Smooth muscle cell (in vitro differentiated cells): ENCODE results near the gene PPP2R2B. TPM values are rescaled to one million over a fixed set of nuclear protein-coding genes. Genes with fewer than 3 reads are reported as not detected.

Experiments
- DNase-seq: peaks from one replicate; lab custom pipeline; 2025; ENCODE audit not compliant: unreplicated experiment; lab: John Stamatoyannopoulos, UW
- H2AFZ ChIP-seq: fragments of 200-600 bp; sonication (generic); 2 replicates; pipeline ENCODE4 v1.6.0; 2016; ENCODE audit warnings: antibody characterized with exemption, low read depth, mild to moderate bottlenecking
- H3F3A ChIP-seq: fragments of 200-600 bp; sonication (generic); 2 replicates; pipeline ENCODE4 v1.6.0; 2017; ENCODE audit warnings: antibody characterized with exemption, low read depth
- H3K27ac ChIP-seq: fragments of 200-600 bp; sonication (generic); 2 replicates; pipeline ENCODE4 v1.5.1; 2016; ENCODE audit warnings: low read depth, mild to moderate bottlenecking
- H3K27me3 ChIP-seq: fragments of 200-600 bp; sonication (generic); 2 replicates; pipeline ENCODE4 v1.6.1; 2016; ENCODE audit warnings: low read depth, mild to moderate bottlenecking
- H3K36me3 ChIP-seq: fragments of 200-600 bp; sonication (generic); 2 replicates; pipeline ENCODE4 v1.5.1; 2016; ENCODE audit warnings: low read depth
- H3K4me1 ChIP-seq: fragments of 200-600 bp; sonication (generic); 2 replicates; pipeline ENCODE4 v1.5.1; 2016; ENCODE audit warnings: low read depth
- H3K4me2 ChIP-seq: fragments of 200-600 bp; sonication (generic); 2 replicates; pipeline ENCODE4 v1.6.0; 2016; ENCODE audit warnings: mild to moderate bottlenecking
- H3K4me3 ChIP-seq: fragments of 200-600 bp; sonication (generic); 2 replicates; pipeline ENCODE4 v1.5.1; 2016; ENCODE audit warnings: mild to moderate bottlenecking
- H3K79me2 ChIP-seq: fragments of 200-600 bp; sonication (generic); 2 replicates; pipeline ENCODE4 v1.6.0; 2016; ENCODE audit warnings: low read depth, mild to moderate bottlenecking
- H3K9ac ChIP-seq: fragments of 200-600 bp; sonication (generic); 2 replicates; pipeline ENCODE4 v1.6.0; 2016; ENCODE audit warnings: low read depth
- H3K9me3 ChIP-seq: fragments of 200-600 bp; sonication (generic); replicated peaks from 2 replicates; pipeline ENCODE4 v1.5.1; 2016; ENCODE audit warnings: low read depth
- H4K20me1 ChIP-seq: fragments of 200-600 bp; sonication (generic); 2 replicates; pipeline ENCODE4 v1.6.0; 2016; ENCODE audit warnings: low read depth
- WGBS: methylation state at CpG from one replicate; pipeline ENCODE4 v1.1.7; 2016; ENCODE audit warnings: low lambda C conversion rate; 5-methylcytosine and 5-hydroxymethylcytosine counted together
- polyA plus RNA-seq: library from polyadenylated mRNA; unstranded; fragments of >200 nt; fragmentation: Nextera tagmentation; extraction: Ambion mirVana; gene quantifications from 2 replicates; pipeline ENCODE4 v1.2.1, GENCODE V29; 2016
- total RNA-seq: library from RNA; depleted of rRNA; stranded (reverse); fragments of >200 nt; gene quantifications from 2 replicates; pipeline ENCODE4 v1.2.3, GENCODE V29; 2014
- TF ChIP-seq, protein P1 (sequence below): fragments of 200-600 bp; sonication (generic); IDR thresholded peaks from 2 replicates; pipeline ENCODE4 v1.5.1; 2017; ENCODE audit warnings: borderline replicate concordance, mild to moderate bottlenecking, antibody characterized with exemption; ENCODE audit not compliant: insufficient read depth, poor library complexity, severe bottlenecking

Gene PPP2R2B
- total and polyA plus RNA-seq, 2 experiments from 2014 or later: 0.89 to 2.2 TPM

DNA sequence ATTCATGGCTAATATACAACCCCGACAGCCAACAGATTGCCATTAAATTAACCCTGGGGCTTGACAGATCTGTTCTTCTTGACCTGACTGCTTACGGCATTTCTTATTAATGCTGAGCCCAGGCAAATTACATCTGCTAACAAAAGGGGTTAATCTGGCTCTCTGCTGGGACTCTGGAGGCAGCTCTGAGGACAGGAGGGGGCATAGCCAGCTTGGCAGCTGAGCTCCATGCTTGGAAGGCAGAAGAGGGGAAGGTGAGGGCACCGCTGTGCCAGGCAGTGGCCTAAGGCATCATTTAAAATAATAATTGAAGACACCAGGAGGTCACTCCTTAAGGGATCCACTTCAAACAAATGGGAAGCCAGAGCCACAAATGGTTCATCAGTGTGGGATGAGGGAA lies 236.6 kb downstream of the PPP2R2B start:
- H3K27me3 ChIP-seq: no peaks in the 10 kb centered on the region
- H4K20me1 ChIP-seq: no peaks in the 10 kb centered on the region
- H3F3A ChIP-seq: no peaks in the 10 kb centered on the region
- no peak overlapping the region for H3K9ac ChIP-seq
- peaks cover 8% of the 10 kb centered on the region for H3K4me1 ChIP-seq
- DNase-seq: no peak
- no peak overlapping the region for H2AFZ ChIP-seq
- TF ChIP-seq, protein P1, sequence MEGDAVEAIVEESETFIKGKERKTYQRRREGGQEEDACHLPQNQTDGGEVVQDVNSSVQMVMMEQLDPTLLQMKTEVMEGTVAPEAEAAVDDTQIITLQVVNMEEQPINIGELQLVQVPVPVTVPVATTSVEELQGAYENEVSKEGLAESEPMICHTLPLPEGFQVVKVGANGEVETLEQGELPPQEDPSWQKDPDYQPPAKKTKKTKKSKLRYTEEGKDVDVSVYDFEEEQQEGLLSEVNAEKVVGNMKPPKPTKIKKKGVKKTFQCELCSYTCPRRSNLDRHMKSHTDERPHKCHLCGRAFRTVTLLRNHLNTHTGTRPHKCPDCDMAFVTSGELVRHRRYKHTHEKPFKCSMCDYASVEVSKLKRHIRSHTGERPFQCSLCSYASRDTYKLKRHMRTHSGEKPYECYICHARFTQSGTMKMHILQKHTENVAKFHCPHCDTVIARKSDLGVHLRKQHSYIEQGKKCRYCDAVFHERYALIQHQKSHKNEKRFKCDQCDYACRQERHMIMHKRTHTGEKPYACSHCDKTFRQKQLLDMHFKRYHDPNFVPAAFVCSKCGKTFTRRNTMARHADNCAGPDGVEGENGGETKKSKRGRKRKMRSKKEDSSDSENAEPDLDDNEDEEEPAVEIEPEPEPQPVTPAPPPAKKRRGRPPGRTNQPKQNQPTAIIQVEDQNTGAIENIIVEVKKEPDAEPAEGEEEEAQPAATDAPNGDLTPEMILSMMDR: no peak
- no peaks in the 10 kb centered on the region for H3K9me3 ChIP-seq
- H3K27ac ChIP-seq: no peak overlapping the region
- WGBS: 82% methylated on average over 3 of the region's 3 CpGs
- no peaks in the 10 kb centered on the region for H3K79me2 ChIP-seq
- no peaks in the 10 kb centered on the region for H3K36me3 ChIP-seq
- H3K4me3 ChIP-seq: no peak overlapping the region
- H3K4me2 ChIP-seq: no peak overlapping the region

DNA sequence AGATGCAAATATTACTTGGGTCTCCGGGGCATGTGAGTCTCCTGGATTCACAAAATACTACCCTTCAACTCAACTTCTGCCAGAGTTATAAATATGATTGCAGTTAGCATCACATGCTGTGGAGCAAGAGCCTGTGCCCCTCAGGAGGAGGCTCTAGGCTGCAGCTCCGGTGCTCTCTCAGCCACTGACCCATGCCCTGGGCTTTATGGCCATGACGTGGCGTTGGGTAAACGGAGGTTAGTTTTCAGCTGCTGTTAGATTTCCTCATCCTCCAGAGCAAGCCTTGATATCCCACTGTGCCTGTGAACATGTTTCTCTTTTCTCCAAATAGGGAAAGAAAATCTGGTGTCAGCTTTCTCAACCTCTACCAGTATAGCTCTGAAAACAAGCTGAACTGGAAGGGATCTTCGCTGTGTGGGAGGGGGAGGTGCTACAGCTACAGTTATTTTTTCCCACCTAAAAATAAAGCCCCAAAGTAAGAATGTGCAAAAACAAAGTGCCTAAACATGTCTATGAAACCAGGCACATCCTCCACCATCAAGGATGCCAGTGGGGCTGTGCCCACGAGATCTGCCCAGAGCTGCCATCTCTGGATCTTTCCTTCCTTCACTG lies 238.2 kb downstream of the PPP2R2B start:
- H3F3A ChIP-seq: no peaks in the 10 kb centered on the region
- H4K20me1 ChIP-seq: no peaks in the 10 kb centered on the region
- H3K4me2 ChIP-seq: no peak overlapping the region
- TF ChIP-seq, protein P1: no peak
- H3K27me3 ChIP-seq: no peaks in the 10 kb centered on the region
- no peak overlapping the region for H3K4me3 ChIP-seq
- no peaks in the 10 kb centered on the region for H3K79me2 ChIP-seq
- no peak for DNase-seq
- WGBS: 82% methylated on average over 7 of the region's 7 CpGs
- H3K9me3 ChIP-seq: no peaks in the 10 kb centered on the region
- H3K27ac ChIP-seq: no peak overlapping the region
- H3K9ac ChIP-seq: no peak overlapping the region
- H2AFZ ChIP-seq: no peak overlapping the region
- no peaks in the 10 kb centered on the region for H3K36me3 ChIP-seq
- H3K4me1 ChIP-seq: peaks cover 8% of the 10 kb centered on the region

DNA sequence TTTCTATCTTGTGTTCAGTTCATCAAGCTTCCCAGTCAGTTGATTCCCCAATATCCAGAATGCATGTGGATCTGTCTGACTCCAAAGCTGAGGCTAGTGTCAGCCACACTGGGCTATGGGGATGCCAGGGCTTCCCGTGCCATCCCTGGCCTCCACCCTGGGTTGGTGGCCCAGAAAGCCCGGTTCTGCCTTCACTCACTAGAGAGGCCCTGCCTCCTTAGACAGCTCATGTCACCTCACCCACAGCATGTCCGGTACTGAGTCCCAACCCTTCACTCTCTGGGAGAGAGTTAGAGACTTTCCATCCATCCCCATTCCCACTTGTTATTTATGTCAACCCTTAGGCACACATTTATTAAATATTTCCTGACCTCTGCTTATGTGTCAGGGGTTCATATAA lies 243.1 kb downstream of the PPP2R2B start:
- H3K9me3 ChIP-seq: no peaks in the 10 kb centered on the region
- H3K27me3 ChIP-seq: no peaks in the 10 kb centered on the region
- TF ChIP-seq, protein P1: no peak
- H3K79me2 ChIP-seq: no peaks in the 10 kb centered on the region
- H2AFZ ChIP-seq: no peak overlapping the region
- H3K4me2 ChIP-seq: no peak overlapping the region
- H3K9ac ChIP-seq: no peak overlapping the region
- no peaks in the 10 kb centered on the region for H4K20me1 ChIP-seq
- no peak for DNase-seq
- no peaks in the 10 kb centered on the region for H3F3A ChIP-seq
- H3K27ac ChIP-seq: no peak overlapping the region
- peaks cover 5% of the 10 kb centered on the region for H3K4me1 ChIP-seq
- WGBS: 82% methylated on average over 3 of the region's 3 CpGs
- H3K36me3 ChIP-seq: no peaks in the 10 kb centered on the region
- H3K4me3 ChIP-seq: no peak overlapping the region

DNA sequence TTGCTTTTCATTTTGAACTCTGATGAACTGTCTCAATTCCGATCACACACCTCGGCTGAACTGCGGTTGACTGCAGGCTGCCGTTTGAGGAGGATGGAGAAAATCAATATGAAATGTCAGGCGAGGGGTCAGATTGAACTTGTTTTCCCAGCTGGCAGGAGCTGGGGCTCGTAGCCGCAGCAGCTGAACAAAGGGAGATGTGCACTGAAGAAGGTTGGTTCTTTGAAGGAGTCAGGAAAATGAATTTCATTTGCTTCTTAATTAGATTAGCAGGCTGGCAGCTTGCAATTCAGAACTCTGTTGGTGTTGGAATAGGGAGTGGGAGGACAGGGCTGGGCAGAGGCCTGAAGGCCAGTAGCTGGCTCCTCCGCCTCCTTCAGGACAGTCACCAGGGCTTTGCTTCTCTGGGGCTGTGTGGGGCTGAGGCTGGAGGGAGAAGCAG lies 245.2 kb downstream of the PPP2R2B start:
- no peak for DNase-seq
- H3K79me2 ChIP-seq: no peaks in the 10 kb centered on the region
- H3K27ac ChIP-seq: no peak overlapping the region
- H4K20me1 ChIP-seq: no peaks in the 10 kb centered on the region
- TF ChIP-seq, protein P1: no peak
- H3K27me3 ChIP-seq: no peaks in the 10 kb centered on the region
- H3K36me3 ChIP-seq: no peaks in the 10 kb centered on the region
- H3K9me3 ChIP-seq: no peaks in the 10 kb centered on the region
- no peak overlapping the region for H3K9ac ChIP-seq
- no peaks in the 10 kb centered on the region for H3K4me1 ChIP-seq
- H3F3A ChIP-seq: no peaks in the 10 kb centered on the region
- no peak overlapping the region for H2AFZ ChIP-seq
- H3K4me3 ChIP-seq: no peak overlapping the region
- 88% methylated on average over 8 of the region's 8 CpGs for WGBS
- no peak overlapping the region for H3K4me2 ChIP-seq
